Body of pancreas (tissue), 4 donors: ENCODE data around the gene ANKRD44.

ENCODE experiments used
- POLR2A ChIP-seq, 3 donors: fragments of 450-650 bp; IDR thresholded peaks; one replicate each; pipeline ENCODE4 v1.6.1; 2016; ENCODE audit warnings: antibody characterized with exemption in 3 of 3, mild to moderate bottlenecking in 2 of 3
- TF ChIP-seq, protein P1 (sequence below), 7 experiments: fragments of 450-650 bp in 4 of 7; fragments of 200-600 bp in 3 of 7; sonication (generic) in 3 of 7; IDR thresholded peaks; one replicate each; pipeline ENCODE4 v1.5.1; 2016 to 2019; ENCODE audit warnings: antibody characterized with exemption in 7 of 7

DNA sequence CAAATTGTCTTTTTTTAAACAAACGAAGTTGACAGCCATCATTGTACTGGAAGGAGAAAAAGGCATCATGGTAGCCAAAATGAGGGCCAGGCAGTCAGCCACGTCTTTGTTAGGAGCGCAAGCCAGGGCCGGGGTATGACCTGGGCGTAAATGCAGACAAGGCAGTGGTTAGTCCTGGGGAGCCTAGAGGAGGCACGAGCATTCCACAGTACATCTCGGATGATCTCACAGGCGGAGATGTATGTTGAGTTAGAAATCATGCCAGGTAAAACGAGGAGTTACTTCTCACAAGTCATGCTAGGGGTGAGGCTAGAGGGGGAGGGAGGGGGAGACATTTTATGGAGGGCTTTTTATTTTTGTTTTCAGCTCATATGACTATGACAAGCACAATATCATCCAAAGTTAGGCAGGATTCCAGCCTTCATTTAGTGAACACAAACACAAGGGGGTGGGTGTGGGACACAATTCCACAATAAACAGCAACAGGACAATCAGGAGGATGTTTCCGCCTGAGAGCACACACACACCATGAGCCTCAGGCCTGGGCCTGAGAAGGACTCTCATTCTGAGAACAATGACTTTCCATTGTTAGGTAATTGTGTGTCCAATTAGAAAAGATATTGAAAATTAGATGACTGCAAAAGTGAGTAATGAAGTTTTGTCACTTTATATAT is 319.7 kb downstream of the ANKRD44 start:
- TF ChIP-seq, protein P1, sequence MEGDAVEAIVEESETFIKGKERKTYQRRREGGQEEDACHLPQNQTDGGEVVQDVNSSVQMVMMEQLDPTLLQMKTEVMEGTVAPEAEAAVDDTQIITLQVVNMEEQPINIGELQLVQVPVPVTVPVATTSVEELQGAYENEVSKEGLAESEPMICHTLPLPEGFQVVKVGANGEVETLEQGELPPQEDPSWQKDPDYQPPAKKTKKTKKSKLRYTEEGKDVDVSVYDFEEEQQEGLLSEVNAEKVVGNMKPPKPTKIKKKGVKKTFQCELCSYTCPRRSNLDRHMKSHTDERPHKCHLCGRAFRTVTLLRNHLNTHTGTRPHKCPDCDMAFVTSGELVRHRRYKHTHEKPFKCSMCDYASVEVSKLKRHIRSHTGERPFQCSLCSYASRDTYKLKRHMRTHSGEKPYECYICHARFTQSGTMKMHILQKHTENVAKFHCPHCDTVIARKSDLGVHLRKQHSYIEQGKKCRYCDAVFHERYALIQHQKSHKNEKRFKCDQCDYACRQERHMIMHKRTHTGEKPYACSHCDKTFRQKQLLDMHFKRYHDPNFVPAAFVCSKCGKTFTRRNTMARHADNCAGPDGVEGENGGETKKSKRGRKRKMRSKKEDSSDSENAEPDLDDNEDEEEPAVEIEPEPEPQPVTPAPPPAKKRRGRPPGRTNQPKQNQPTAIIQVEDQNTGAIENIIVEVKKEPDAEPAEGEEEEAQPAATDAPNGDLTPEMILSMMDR (IDR thresholded peaks at IDR 0.05), result no peak
- TF ChIP-seq POLR2A (IDR thresholded peaks at IDR 0.05), result no peak
